Kidney (tissue), 14 donors: ENCODE results near the gene METAP1. TPM values are rescaled to one million over a fixed set of nuclear protein-coding genes. Genes with fewer than 3 reads are reported as not detected.
"Not testable (repeated sequence)": the region's sequence is repeated elsewhere in the genome, so short reads cannot be mapped to it uniquely, and the experiment has no call there.

Experiments used
- DNase-seq, 5 donors: peaks; one replicate each; pipeline ENCODE4 v3.0.0-alpha.2; 2013 to 2020
- FAIRE-seq: peaks from 2 replicates; lab custom pipeline; 2012; peaks lifted over from hg19 to GRCh38; lab: Jason Lieb, UNC
- H3K27ac ChIP-seq, 2 donors: one replicate each; pipeline ENCODE4 v1.7.0; 2013; ENCODE audit warnings: low read depth in 2 of 2, low read length in 2 of 2, inconsistent platforms in 1 of 2
- H3K27me3 ChIP-seq: one replicate; pipeline ENCODE4 v1.7.1; 2013; ENCODE audit warnings: low read length, inconsistent platforms; ENCODE audit not compliant: control insufficient read depth, insufficient read depth
- H3K36me3 ChIP-seq, 3 donors: one replicate each; pipeline versions ENCODE4 v1.7.0 to v1.7.1; 2013; ENCODE audit warnings: low read length in 3 of 3, control low read depth in 1 of 3, inconsistent platforms in 1 of 3; ENCODE audit not compliant: insufficient read depth in 3 of 3, control insufficient read depth in 2 of 3
- H3K4me1 ChIP-seq, 3 donors: one replicate each; pipeline versions ENCODE4 v1.7.0 to v1.7.1; 2013; ENCODE audit warnings: low read length in 3 of 3, inconsistent platforms in 1 of 3, low read depth in 1 of 3; ENCODE audit not compliant: control insufficient read depth in 2 of 3, insufficient read depth in 2 of 3
- H3K4me3 ChIP-seq, 3 donors: one replicate each; pipeline versions ENCODE4 v1.7.0 to v1.8.1; 2013; ENCODE audit warnings: low read length in 3 of 3, control low read depth in 1 of 3, inconsistent platforms in 1 of 3
- H3K9ac ChIP-seq, 3 donors: one replicate each; pipeline versions ENCODE4 v1.7.0 to v1.7.1; 2013; ENCODE audit warnings: low read length in 3 of 3, control low read depth in 1 of 3, inconsistent platforms in 1 of 3
- H3K9me3 ChIP-seq, 3 donors: one replicate each; pipeline versions ENCODE4 v1.7.0 to v1.7.1; 2013; ENCODE audit warnings: low read length in 3 of 3, control low read depth in 1 of 3, inconsistent platforms in 1 of 3; ENCODE audit not compliant: control insufficient read depth in 2 of 3, insufficient read depth in 1 of 3
- CTCF ChIP-seq: IDR thresholded peaks from 3 replicates; pipeline ENCODE4 v1.5.1; 2012; ENCODE audit warnings: mild to moderate bottlenecking, moderate library complexity, borderline replicate concordance; ENCODE audit not compliant: insufficient read depth; ENCODE audit errors: extremely low read depth
- intact Hi-C: fragments of 100-400 bp; cut with DNase I; formaldehyde crosslinking; loops from one replicate; pipeline ENCODE4 v1.11.1; 2022
- polyA plus RNA-seq: library from polyadenylated mRNA; stranded (reverse); fragments of 350-450 nt; fragmentation: Illumina TruSeq; extraction: RNeasy Lipid Tissue Mini Kit (QIAGEN cat#74804); gene quantifications from one replicate; pipeline ENCODE4 v1.2.3, GENCODE V29; 2014; ENCODE audit warnings: low read depth, low replicate concordance; ENCODE audit not compliant: insufficient read depth
- total RNA-seq: library from RNA; stranded (reverse); fragmentation: NEBNext Ultra II Directional; extraction: Animal tissue kit (Norgen Biotek cat#: 25700); gene quantifications from one replicate; pipeline ENCODE4 v1.2.1, GENCODE V29; 2021
- donor health status: control.
- donor health status: control.
- donor health status: control.
- donor health status: control.
- donor health status: control.
- donor health status: DM: yes; HTN: yes; CAD: no.
- donor health status: Normal renal cell carcinoma (clear cell type).

METAP1 gene
- total and polyA plus RNA-seq, 2 donors from 2014 or later: 22.7 to 33.8 TPM

GRCh38 chr4:99061048-99061700 lies 65.7 kb downstream of the METAP1 start:
- no peaks in the 10 kb centered on the region for H3K9me3 ChIP-seq
- H3K27ac ChIP-seq: no peak overlapping the region
- DNase-seq (peak in 2 of 5 donors; percentile 23 to 29), FAIRE-seq (no peak)
- no peak overlapping the region for H3K4me3 ChIP-seq
- TF ChIP-seq CTCF: no peak
- peaks cover 6 to 9% (median 7%) of the 10 kb centered on the region in 3 donors for H3K36me3 ChIP-seq
- peaks cover 0 to 3% (median 0%) of the 10 kb centered on the region in 3 donors for H3K4me1 ChIP-seq
- intact Hi-C loops: no loop called here
- H3K27me3 ChIP-seq: no peaks in the 10 kb centered on the region
- no peak overlapping the region for H3K9ac ChIP-seq

GRCh38 chr4:99062120-99062519 lies 66.6 kb downstream of the METAP1 start:
- Histone ChIP-seq H3K36me3 (peaks cover 6 to 9% (median 7%) of the 10 kb centered on the region in 3 donors), H3K9ac (no peak overlapping the region), H3K4me1 (peaks cover 0 to 3% (median 0%) of the 10 kb centered on the region in 3 donors), H3K27me3 (no peaks in the 10 kb centered on the region), H3K9me3 (no peaks in the 10 kb centered on the region), H3K27ac (no peak overlapping the region), H3K4me3 (no peak overlapping the region)
- TF ChIP-seq CTCF: no peak
- peak in 3 of 5 donors; percentile 46 to 84 (median 75) for DNase-seq
- FAIRE-seq: no peak
- intact Hi-C loops: no loop called here

GRCh38 chr4:99065521-99065920 lies 70.0 kb downstream of the METAP1 start:
- H3K27me3 ChIP-seq, H3K4me1 ChIP-seq, H3K9ac ChIP-seq, intact Hi-C loops, DNase-seq, H3K9me3 ChIP-seq, H3K27ac ChIP-seq, FAIRE-seq, H3K36me3 ChIP-seq, H3K4me3 ChIP-seq: not testable (repeated sequence)

GRCh38 chr4:99067617-99068016 lies 72.1 kb downstream of the METAP1 start:
- intact Hi-C loops: no loop called here
- Histone ChIP-seq H3K36me3 (peaks cover 2 to 12% (median 9%) of the 10 kb centered on the region in 3 donors), H3K4me1 (no peaks in the 10 kb centered on the region), H3K9ac (no peak overlapping the region), H3K4me3 (no peak overlapping the region), H3K27ac (no peak overlapping the region), H3K9me3 (no peaks in the 10 kb centered on the region), H3K27me3 (no peaks in the 10 kb centered on the region)
- FAIRE-seq (no peak), DNase-seq (no peak)
- no peak for TF ChIP-seq CTCF
